NCI-H69 (cell line): Measurements from ENCODE around the gene ATP5F1E.
"Not testable (repeated sequence)": the region's sequence is repeated elsewhere in the genome, so short reads cannot be mapped to it uniquely, and the experiment has no call there.

ENCODE experiments used
- DNase-seq: peaks from one replicate; lab custom pipeline; 2025; lab: John Stamatoyannopoulos, UW

ATP5F1E gene

GRCh38 chr20:59042796-59043631, 10.9 kb upstream of the ATP5F1E start:
- DNase-seq = peak; percentile 93

- peak; percentile 43 for DNase-seq
Measured at GRCh38 chr20:59042151-59042795, 10.1 kb upstream of the ATP5F1E start, which contains the start of gene PRELID3B. Gene PRELID3B, minus strand, starts transcription at chr20:59042786. Its CDS starts 56 bp downstream, at chr20:59042730.

GRCh38 chr20:59041487-59041886, 9.4 kb upstream of the ATP5F1E start:
- DNase-seq = not testable (repeated sequence)

GRCh38 chr20:59040667-59041066, 8.5 kb upstream of the ATP5F1E start:
- DNase-seq = no peak

GRCh38 chr20:59039233-59039632, 7.1 kb upstream of the ATP5F1E start:
- no peak for DNase-seq

GRCh38 chr20:59037386-59037785, 5.3 kb upstream of the ATP5F1E start:
- no peak for DNase-seq

GRCh38 chr20:59035381-59035780, 3.2 kb upstream of the ATP5F1E start:
- DNase-seq = peak; percentile 58

- DNase-seq = peak; percentile 78
Measured at GRCh38 chr20:59033616-59034165, 1.6 kb upstream of the ATP5F1E start.

- no peak for DNase-seq
Measured at GRCh38 chr20:59033093-59033492, 958 bp upstream of the ATP5F1E start.

- peak; percentile 92 for DNase-seq
Measured at GRCh38 chr20:59032713-59033059, 551 bp upstream of the ATP5F1E start.

- DNase-seq = peak; percentile 23
Measured at GRCh38 chr20:59031564-59032022, 542 bp downstream of the ATP5F1E start.

- DNase-seq = no peak
Measured at GRCh38 chr20:59030911-59031563, 1.1 kb downstream of the ATP5F1E start.

GRCh38 chr20:59028812-59029211, 3.3 kb downstream of the ATP5F1E start:
- DNase-seq = no peak

- DNase-seq = no peak
Measured at GRCh38 chr20:59027741-59028320, 4.3 kb downstream of the ATP5F1E start.

- DNase-seq = no peak
Measured at GRCh38 chr20:59026904-59027740, 5.0 kb downstream of the ATP5F1E start.

- peak; percentile 8 for DNase-seq
Measured at GRCh38 chr20:59025511-59025910, 6.6 kb downstream of the ATP5F1E start.

- DNase-seq = no peak
Measured at GRCh38 chr20:59025086-59025485, 7.0 kb downstream of the ATP5F1E start.

- DNase-seq = no peak
Measured at GRCh38 chr20:59024111-59024530, 8.0 kb downstream of the ATP5F1E start.

- no peak for DNase-seq
Measured at GRCh38 chr20:59023616-59024015, 8.5 kb downstream of the ATP5F1E start.

- DNase-seq = no peak
Measured at GRCh38 chr20:59022754-59023153, 9.4 kb downstream of the ATP5F1E start.

GRCh38 chr20:59020938-59021551, 11.1 kb downstream of the ATP5F1E start:
- no peak for DNase-seq
